ENCODE data around the gene CSNK2A1.
A peak's percentile ranks its signal among the peaks of the same experiment; 100 is the strongest.

The CSNK2A1 gene

GRCh38 chr20:563187-563586, 19.6 kb upstream of the CSNK2A1 start:
- no peak for DNase-seq

- no peak for DNase-seq
Measured at GRCh38 chr20:562232-562897, 18.8 kb upstream of the CSNK2A1 start.

- peak; percentile 84 for DNase-seq
Measured at GRCh38 chr20:561437-562231, 18.0 kb upstream of the CSNK2A1 start.

GRCh38 chr20:560680-561079, 17.1 kb upstream of the CSNK2A1 start:
- no peak for DNase-seq

- DNase-seq = no peak
Measured at GRCh38 chr20:558117-558516, 14.5 kb upstream of the CSNK2A1 start.

GRCh38 chr20:556984-557383, 13.4 kb upstream of the CSNK2A1 start:
- DNase-seq = no peak

- DNase-seq = peak; percentile 43
Measured at GRCh38 chr20:555976-556385, 12.4 kb upstream of the CSNK2A1 start.

GRCh38 chr20:550611-551010, 7.0 kb upstream of the CSNK2A1 start:
- no peak for DNase-seq

GRCh38 chr20:549722-550496, 6.3 kb upstream of the CSNK2A1 start:
- no peak for DNase-seq

- no peak for DNase-seq
Measured at GRCh38 chr20:548906-549305, 5.3 kb upstream of the CSNK2A1 start.

GRCh38 chr20:547394-547793, 3.8 kb upstream of the CSNK2A1 start:
- no peak for DNase-seq

GRCh38 chr20:546353-546752, 2.8 kb upstream of the CSNK2A1 start:
- DNase-seq = no peak

- DNase-seq = no peak
Measured at GRCh38 chr20:544153-544725, 649 bp upstream of the CSNK2A1 start.

- peak; percentile 44 for DNase-seq
Measured at GRCh38 chr20:542777-543368, 717 bp downstream of the CSNK2A1 start.

- DNase-seq = no peak
Measured at GRCh38 chr20:540391-541201, 3.0 kb downstream of the CSNK2A1 start.

- DNase-seq = peak; percentile 10
Measured at GRCh38 chr20:539848-540247, 3.7 kb downstream of the CSNK2A1 start.

- no peak for DNase-seq
Measured at GRCh38 chr20:539191-539590, 4.4 kb downstream of the CSNK2A1 start.

- DNase-seq = no peak
Measured at GRCh38 chr20:537983-538382, 5.6 kb downstream of the CSNK2A1 start.

- no peak for DNase-seq
Measured at GRCh38 chr20:536426-537010, 7.1 kb downstream of the CSNK2A1 start.

- no peak for DNase-seq
Measured at GRCh38 chr20:535958-536357, 7.6 kb downstream of the CSNK2A1 start.

GRCh38 chr20:533526-533925, 10.1 kb downstream of the CSNK2A1 start:
- no peak for DNase-seq

- DNase-seq = no peak
Measured at GRCh38 chr20:532530-532929, 11.1 kb downstream of the CSNK2A1 start.
